Measurements from ENCODE around the gene TPPP3.

DNA sequence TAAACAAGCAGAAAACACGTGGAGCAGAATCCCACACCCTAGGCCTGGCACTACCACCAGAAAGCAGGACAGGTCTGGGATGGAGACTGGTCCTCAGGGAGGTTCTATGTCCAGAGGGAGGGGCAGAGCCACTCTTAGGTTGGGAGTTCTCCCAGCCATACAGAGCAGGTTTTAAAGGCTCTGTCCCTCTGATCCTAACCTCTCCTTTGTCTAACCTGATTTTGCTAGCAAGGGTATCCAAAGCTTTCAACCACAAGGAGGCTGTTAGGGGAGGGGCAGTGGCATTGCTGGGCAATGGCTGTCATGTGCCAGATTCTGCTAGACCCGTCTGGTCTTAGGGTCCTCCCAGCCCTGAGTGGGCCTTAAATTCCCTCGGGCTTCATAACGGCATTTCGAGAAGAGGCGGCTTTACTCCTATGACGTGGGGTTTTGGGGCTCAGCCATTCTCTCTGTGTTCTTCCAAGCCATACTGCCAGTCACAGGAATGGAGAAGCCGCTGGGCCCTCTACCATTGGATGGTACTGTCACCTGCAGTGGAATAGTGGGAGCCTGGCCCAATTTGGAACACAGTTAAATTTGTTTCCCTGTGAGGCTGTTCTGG, 5.7 kb downstream of the TPPP3 start:
- no peak for TF ChIP-seq CTCF (IDR thresholded peaks at IDR 0.05)
- TF ChIP-seq POLR2A (IDR thresholded peaks at IDR 0.05) = no peak
